Measurements from ENCODE around the gene SPART. TPM values are rescaled to one million over a fixed set of nuclear protein-coding genes. Genes with fewer than 3 reads are reported as not detected.

SPART gene
- polyA plus RNA-seq, 4 donors = 71.4 to 95.4 (median 89.0) TPM

- DNase-seq (ENCODE audit: low read depth in 4 of 4, low spot score in 2 of 4) = no peak
Measured at GRCh38 chr13:36258831-36259230, 87.4 kb downstream of the SPART start.

Other genes with a start within 250 kb of the SPART start
- 1 to 10 TPM; 4.9 to 7.1 (median 6.1) TPM for gene DCLK1, start 215.0 kb downstream of the SPART start, polyA plus RNA-seq (ENCODE audit: insufficient read length in 4 of 4)
- gene SOHLH2, start 131.8 kb downstream of the SPART start, polyA plus RNA-seq (ENCODE audit: insufficient read length in 4 of 4) = 1 to 10 TPM; 1.1 to 3.6 (median 3.1) TPM
- gene CCDC169, start 48.6 kb downstream of the SPART start, polyA plus RNA-seq (ENCODE audit: insufficient read length in 4 of 4) = 1 to 10 TPM; 3.6 to 6.1 (median 5.2) TPM
- 1 to 10 TPM; 1.0 to 1.2 (median 1.1) TPM for gene CCNA1, start 86.1 kb upstream of the SPART start, polyA plus RNA-seq (ENCODE audit: insufficient read length in 4 of 4)

Measured in left renal cortex interstitium (tissue), 4 donors.